Transverse colon (tissue), 4 donors: Measurements from ENCODE around the gene CAMSAP3. TPM values are rescaled to one million over a fixed set of nuclear protein-coding genes. Genes with fewer than 3 reads are reported as not detected.

Experiments
- DNase-seq: peaks from one replicate; pipeline ENCODE4 v3.0.0-alpha.2; 2019
- H3K27ac ChIP-seq, 4 donors: fragments of 200-600 bp; sonication (generic); 2 replicates each; pipeline ENCODE4 v1.5.1; 2016 to 2018; ENCODE audit warnings: inconsistent platforms in 4 of 4
- H3K27me3 ChIP-seq: fragments of 200-600 bp; sonication (generic); 2 replicates; pipeline ENCODE4 v1.5.1; 2017; ENCODE audit warnings: inconsistent platforms
- H3K36me3 ChIP-seq, 4 donors: fragments of 200-600 bp; sonication (generic); 2 replicates each; pipeline ENCODE4 v1.5.1; 2017 to 2019; ENCODE audit warnings: inconsistent platforms in 4 of 4
- H3K4me1 ChIP-seq, 4 donors: fragments of 200-600 bp; sonication (generic); 2 replicates each; pipeline ENCODE4 v1.5.1; 2017 to 2020; ENCODE audit warnings: inconsistent platforms in 4 of 4
- H3K4me3 ChIP-seq, 4 donors: fragments of 200-600 bp; sonication (generic); 1 replicate in 1 of 4; 2 replicates in 3 of 4; pipeline versions ENCODE4 v1.5.1 to v1.6.1; 2017 to 2019; ENCODE audit warnings: inconsistent platforms in 4 of 4
- H3K9me3 ChIP-seq, 2 donors: fragments of 200-600 bp; sonication (generic); 2 replicates each; pipeline ENCODE4 v1.5.1; 2017 to 2019; ENCODE audit warnings: inconsistent platforms in 2 of 2
- CTCF ChIP-seq, 5 experiments: fragments of 200-600 bp in 3 of 5; fragments of 450-650 bp in 2 of 5; sonication (generic) in 3 of 5; IDR thresholded peaks; 1 replicate in 2 of 5; 2 replicates in 3 of 5; pipeline ENCODE4 v1.5.1; 2016 to 2017; ENCODE audit warnings: antibody characterized with exemption in 5 of 5, inconsistent platforms in 3 of 5, mild to moderate bottlenecking in 2 of 5, moderate library complexity in 1 of 5
- EP300 ChIP-seq: sonication (generic); formaldehyde crosslinking; IDR thresholded peaks from one replicate; pipeline ENCODE4 v1.6.1; 2017; ENCODE audit warnings: antibody characterized with exemption, low read depth
- POLR2A ChIP-seq: fragments of 450-650 bp; IDR thresholded peaks from one replicate; pipeline ENCODE4 v1.6.1; 2016; ENCODE audit warnings: antibody characterized with exemption, mild to moderate bottlenecking, moderate library complexity
- POLR2AphosphoS5 ChIP-seq, 3 donors: sonication (generic); formaldehyde crosslinking; IDR thresholded peaks; one replicate each; pipeline ENCODE4 v1.6.1; 2016; ENCODE audit warnings: antibody characterized with exemption in 3 of 3
- WGBS, 2 donors: methylation state at CpG; one replicate each; pipeline ENCODE4 v1.1.5; 2018; ENCODE audit warnings: low coverage in 1 of 2; 5-methylcytosine and 5-hydroxymethylcytosine counted together
- in situ Hi-C, 4 donors: fragments of 200-750 bp; cut with MboI; loops; one replicate each; pipeline versions ENCODE4 v1.15.0 to v1.15.1; 2017; ENCODE audit warnings: low sequenced_read_pairs in 3 of 4, low pct_ligation_motif_present in 1 of 4, low pct_unique_long_range_greater_than_20kb in 1 of 4
- intact Hi-C: fragments of 100-400 bp; cut with DNase I; formaldehyde crosslinking; loops from one replicate; pipeline ENCODE4 v1.15.1; 2023; ENCODE audit warnings: low total_unique reads
- total RNA-seq, 4 donors: library from RNA; depleted of rRNA; stranded (reverse); fragments of >200 nt; gene quantifications; one replicate each; pipeline ENCODE4 v1.1.0, GENCODE V29; 2016

The CAMSAP3 gene
- total RNA-seq, 4 donors from 2014 or later = 36.2 to 114 (median 61.6) TPM

- TF ChIP-seq POLR2AphosphoS5 (IDR thresholded peaks at IDR 0.05) (no peak), CTCF (IDR thresholded peaks at IDR 0.05) (no peak), POLR2A (no peak), EP300 (no peak)
- H3K27me3 ChIP-seq = peaks cover 11% of the 10 kb centered on the region
- intact Hi-C loops (no loop called here), in situ Hi-C loops (no loop called here)
- H3K27ac ChIP-seq = no peak overlapping the region
- no peaks in the 10 kb centered on the region for H3K4me1 ChIP-seq
- DNase-seq = no peak
- H3K36me3 ChIP-seq = no peaks in the 10 kb centered on the region
- WGBS, 2 donors = 60 to 80% methylated on average over 6 to 14 of the region's 14 CpGs
- no peak overlapping the region for H3K4me3 ChIP-seq
- no peaks in the 10 kb centered on the region for H3K9me3 ChIP-seq
Measured at GRCh38 chr19:7605490-7606222, 10.0 kb downstream of the CAMSAP3 start.

- WGBS, 2 donors = 85% methylated on average over 17 of the region's 17 CpGs; no CpG with 5 or more reads in 1 of the 2 donors
- in situ Hi-C loops = no loop called here
- H3K36me3 ChIP-seq = no peaks in the 10 kb centered on the region
- no peak overlapping the region for H3K4me3 ChIP-seq
- no peaks in the 10 kb centered on the region for H3K9me3 ChIP-seq
- no peak overlapping the region for H3K27ac ChIP-seq
- no peaks in the 10 kb centered on the region for H3K4me1 ChIP-seq
- DNase-seq = no peak
- peaks cover 11% of the 10 kb centered on the region for H3K27me3 ChIP-seq
- TF ChIP-seq POLR2AphosphoS5 (IDR thresholded peaks at IDR 0.05) = no peak
- TF ChIP-seq EP300 = no peak
- TF ChIP-seq CTCF (IDR thresholded peaks at IDR 0.05) = no peak
- no peak for TF ChIP-seq POLR2A
- intact Hi-C loops = no loop called here
Measured at GRCh38 chr19:7606289-7606688, 10.6 kb downstream of the CAMSAP3 start.

- no peak for TF ChIP-seq CTCF (IDR thresholded peaks at IDR 0.05)
- no peaks in the 10 kb centered on the region for H3K36me3 ChIP-seq
Measured at GRCh38 chr19:7607212-7607873, 11.7 kb downstream of the CAMSAP3 start.

GRCh38 chr19:7607874-7608560, 12.4 kb downstream of the CAMSAP3 start:
- Histone ChIP-seq H3K4me3 (no peak overlapping the region), H3K36me3 (no peaks in the 10 kb centered on the region), H3K27ac (no peak overlapping the region), H3K4me1 (no peaks in the 10 kb centered on the region), H3K9me3 (no peaks in the 10 kb centered on the region), H3K27me3 (no peaks in the 10 kb centered on the region)
- DNase-seq = no peak
- intact Hi-C loops = loop anchor here (1.0 kb wide), 1 partner anchor 15 kb away; no protein-coding TSS in a partner anchor
- in situ Hi-C loops = no loop called here
- TF ChIP-seq POLR2AphosphoS5 (IDR thresholded peaks at IDR 0.05) = no peak
- no peak for TF ChIP-seq CTCF (IDR thresholded peaks at IDR 0.05)
- TF ChIP-seq EP300 = no peak
- TF ChIP-seq POLR2A = no peak
- WGBS, 2 donors = 90% methylated on average over 25 of the region's 25 CpGs; no CpG with 5 or more reads in 1 of the 2 donors

More at GRCh38 chr19:7607212-7607873, 11.7 kb downstream of the CAMSAP3 start:
- in situ Hi-C loops = no loop called here
- Histone ChIP-seq H3K27ac (no peak overlapping the region), H3K27me3 (peaks cover 3% of the 10 kb centered on the region), H3K4me1 (no peaks in the 10 kb centered on the region), H3K9me3 (no peaks in the 10 kb centered on the region), H3K4me3 (no peak overlapping the region)
- 80 to 84% methylated on average over 2 to 10 of the region's 10 CpGs for WGBS, 2 donors
- intact Hi-C loops = loop anchor here (1.0 kb wide), 1 partner anchor 14 kb away; no protein-coding TSS in a partner anchor
- DNase-seq = no peak
